H9 (cell line): ENCODE results near the gene NHP2. TPM values are rescaled to one million over a fixed set of nuclear protein-coding genes. Genes with fewer than 3 reads are reported as not detected.

Source experiments
- DNase-seq: peaks from one replicate; pipeline ENCODE4 v3.0.0-alpha.2; 2017
- H2AFZ ChIP-seq: one replicate; pipeline ENCODE4 v1.6.1; 2013; ENCODE audit warnings: mild to moderate bottlenecking, low read length, control low read depth, moderate library complexity
- H2AK5ac ChIP-seq: 2 replicates; pipeline ENCODE4 v1.6.1; 2013; ENCODE audit warnings: low read length, control low read depth, mixed read lengths; ENCODE audit not compliant: insufficient read length
- H2BK120ac ChIP-seq: one replicate; pipeline ENCODE4 v1.6.1; 2013; ENCODE audit warnings: low read depth, mild to moderate bottlenecking, low read length, control low read depth, inconsistent platforms; ENCODE audit not compliant: poor library complexity, severe bottlenecking
- H2BK12ac ChIP-seq: 2 replicates; pipeline ENCODE4 v1.6.1; 2013; ENCODE audit warnings: low read length, control low read depth, mixed read lengths, low read depth; ENCODE audit not compliant: insufficient read length
- H2BK15ac ChIP-seq: 2 replicates; pipeline ENCODE4 v1.6.1; 2013; ENCODE audit warnings: low read depth, low read length, control low read depth
- H2BK20ac ChIP-seq: one replicate; pipeline ENCODE4 v1.6.1; 2013; ENCODE audit warnings: low read depth, mild to moderate bottlenecking, low read length, control low read depth, inconsistent platforms; ENCODE audit not compliant: poor library complexity, severe bottlenecking
- H2BK5ac ChIP-seq: 2 replicates; pipeline ENCODE4 v1.6.1; 2013; ENCODE audit warnings: low read length, control low read depth, mixed read lengths; ENCODE audit not compliant: insufficient read length
- H3K14ac ChIP-seq: 2 replicates; pipeline ENCODE4 v1.6.1; 2013; ENCODE audit warnings: low read length, control low read depth; ENCODE audit not compliant: insufficient read depth
- H3K18ac ChIP-seq: 2 replicates; pipeline ENCODE4 v1.6.1; 2013; ENCODE audit warnings: low read depth, mild to moderate bottlenecking, mixed read lengths, low read length, control low read depth; ENCODE audit not compliant: insufficient read length
- H3K23ac ChIP-seq: 2 replicates; pipeline ENCODE4 v1.6.1; 2013; ENCODE audit warnings: low read length, control low read depth, mixed read lengths, low read depth; ENCODE audit not compliant: insufficient read length
- H3K23me2 ChIP-seq: 2 replicates; pipeline ENCODE4 v1.6.1; 2013; ENCODE audit warnings: low read depth, mild to moderate bottlenecking, mixed read lengths, low read length, control low read depth; ENCODE audit not compliant: insufficient read length, poor library complexity, severe bottlenecking
- H3K27ac ChIP-seq: 2 replicates; pipeline ENCODE4 v1.5.1; 2013; ENCODE audit warnings: low read length, control low read depth, mixed read lengths, low read depth; ENCODE audit not compliant: insufficient read length
- H3K27me3 ChIP-seq: 2 replicates; pipeline ENCODE4 v1.6.1; 2013; ENCODE audit warnings: low read length, control low read depth, inconsistent platforms; ENCODE audit not compliant: insufficient read depth
- H3K4ac ChIP-seq: 2 replicates; pipeline ENCODE4 v1.6.1; 2013; ENCODE audit warnings: low read depth, mild to moderate bottlenecking, control low read depth, inconsistent platforms, low read length, moderate library complexity
- H3K4me1 ChIP-seq: 2 replicates; pipeline ENCODE4 v1.6.1; 2013; ENCODE audit warnings: low read length, control low read depth, inconsistent platforms; ENCODE audit not compliant: insufficient read depth
- H3K4me2 ChIP-seq: 2 replicates; pipeline ENCODE4 v1.6.1; 2013; ENCODE audit warnings: low read length, control low read depth, mixed read lengths; ENCODE audit not compliant: insufficient read length, insufficient read depth
- H3K56ac ChIP-seq: 2 replicates; pipeline ENCODE4 v1.6.1; 2013; ENCODE audit warnings: low read depth, mild to moderate bottlenecking, mixed read lengths, low read length, control low read depth; ENCODE audit not compliant: insufficient read length
- H3K79me1 ChIP-seq: 2 replicates; pipeline ENCODE4 v1.6.1; 2013; ENCODE audit warnings: low read depth, mild to moderate bottlenecking, moderate library complexity, low read length, control low read depth, inconsistent platforms; ENCODE audit not compliant: insufficient read depth, poor library complexity, severe bottlenecking
- H3K79me2 ChIP-seq: 2 replicates; pipeline ENCODE4 v1.6.1; 2013; ENCODE audit warnings: low read length, control low read depth, inconsistent platforms; ENCODE audit not compliant: insufficient read depth
- H3K9ac ChIP-seq: 2 replicates; pipeline ENCODE4 v1.6.1; 2013; ENCODE audit warnings: low read length, control low read depth, mixed read lengths; ENCODE audit not compliant: insufficient read length; ENCODE audit errors: extremely low read depth
- H3K9me3 ChIP-seq: one replicate; pipeline ENCODE4 v1.6.1; 2013; ENCODE audit warnings: low read depth, low read length, inconsistent platforms; ENCODE audit not compliant: control insufficient read depth
- H3T11ph ChIP-seq: one replicate; pipeline ENCODE4 v1.6.1; 2013; ENCODE audit warnings: mild to moderate bottlenecking, low read length, control low read depth, inconsistent platforms
- H4K20me1 ChIP-seq: one replicate; pipeline ENCODE4 v1.6.1; 2013; ENCODE audit not compliant: control insufficient read depth, insufficient read length, insufficient read depth
- H4K5ac ChIP-seq: 2 replicates; pipeline ENCODE4 v1.6.1; 2013; ENCODE audit warnings: low read depth, mild to moderate bottlenecking, mixed read lengths, low read length, control low read depth; ENCODE audit not compliant: insufficient read length
- H4K8ac ChIP-seq: replicated peaks from 2 replicates; pipeline ENCODE4 v1.6.1; 2013; ENCODE audit warnings: low read length, control low read depth, mixed read lengths, low read depth; ENCODE audit not compliant: insufficient read length
- H4K91ac ChIP-seq: 2 replicates; pipeline ENCODE4 v1.6.1; 2013; ENCODE audit warnings: low read depth, mild to moderate bottlenecking, moderate library complexity, mixed read lengths, low read length, control low read depth; ENCODE audit not compliant: insufficient read length
- H3K27ac Mint-ChIP-seq, 3 experiments: 2 replicates in 2 of 3; 3 replicates in 1 of 3; pipeline ENCODE4 v1.8.0; 2020 to 2021; ENCODE audit warnings: mixed read lengths in 3 of 3, mild to moderate bottlenecking in 1 of 3, moderate library complexity in 1 of 3
- H3K27me3 Mint-ChIP-seq: 2 replicates; pipeline ENCODE4 v1.8.0; 2021; ENCODE audit warnings: low read depth, mild to moderate bottlenecking, moderate library complexity, mixed read lengths
- H3K36me3 Mint-ChIP-seq, 3 experiments: 2 replicates in 2 of 3; 3 replicates in 1 of 3; pipeline ENCODE4 v1.8.0; 2020 to 2021; ENCODE audit warnings: low read depth in 3 of 3, mixed read lengths in 3 of 3; ENCODE audit not compliant: insufficient read depth in 1 of 3
- H3K4me1 Mint-ChIP-seq, 2 experiments: 2 replicates each; pipeline ENCODE4 v1.8.0; 2020; ENCODE audit warnings: mixed read lengths in 2 of 2
- H3K4me3 Mint-ChIP-seq, 2 experiments: 2 replicates in 1 of 2; 3 replicates in 1 of 2; pipeline ENCODE4 v1.8.0; 2020 to 2021; ENCODE audit warnings: mild to moderate bottlenecking in 2 of 2, mixed read lengths in 2 of 2, moderate library complexity in 1 of 2
- H3K9me3 Mint-ChIP-seq, 2 experiments: 2 replicates in 1 of 2; 3 replicates in 1 of 2; pipeline ENCODE4 v1.8.0; 2020; ENCODE audit warnings: mild to moderate bottlenecking in 2 of 2, mixed read lengths in 2 of 2, moderate library complexity in 1 of 2
- CTCF ChIP-seq: fragments of 200-600 bp; sonication (generic); conservative IDR thresholded peaks from 3 replicates; pipeline ENCODE4 v1.8.0; 2021; ENCODE audit warnings: antibody characterized with exemption, mild to moderate bottlenecking
- WGBS: extraction: QIAGEN DNeasy Blood & Tissue Kit; methylation state at CpG from one replicate; pipeline ENCODE4 v1.1.7; 2013; ENCODE audit warnings: missing lambda C conversion rate, low lambda C conversion rate, mixed read lengths; ENCODE audit not compliant: insufficient read length; ENCODE audit errors: extremely low coverage; 5-methylcytosine and 5-hydroxymethylcytosine counted together
- total RNA-seq: library from RNA; stranded (reverse); gene quantifications from 2 replicates; pipeline ENCODE4 v1.2.1, GENCODE V29; 2021

Gene NHP2
- total RNA-seq, 1 experiment from 2014 or later = 232 TPM

DNA sequence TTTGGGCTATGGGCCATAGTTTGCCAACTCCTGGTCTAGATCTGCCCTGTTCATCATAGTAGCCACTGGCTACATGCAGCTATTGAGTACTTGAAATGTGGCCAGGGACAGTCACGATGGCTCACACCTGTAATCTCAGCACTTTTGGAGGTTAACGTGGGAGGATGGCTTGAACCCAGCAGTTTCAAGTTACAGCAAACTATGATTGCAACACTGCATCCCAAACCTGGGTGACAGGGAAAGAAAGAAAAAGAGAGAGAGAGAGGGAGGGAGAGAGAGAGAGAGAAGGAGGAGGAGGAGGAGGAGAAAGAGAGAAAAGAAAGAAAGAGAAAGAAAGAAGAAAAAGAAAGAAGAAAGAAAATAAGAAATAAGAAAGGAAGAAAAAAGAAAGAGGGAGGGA lies 38.6 kb upstream of the NHP2 start:
- Histone ChIP-seq H2BK12ac (no peak overlapping the region), H3K4me2 (no peak overlapping the region), H3K79me2 (no peaks in the 10 kb centered on the region), H4K8ac (no peak overlapping the region), H3K27ac (no peak overlapping the region), H3K18ac (no peak overlapping the region), H4K91ac (no peak overlapping the region), H3K9me3 (no peaks in the 10 kb centered on the region), H2BK15ac (no peak overlapping the region), H3K14ac (no peak overlapping the region), H3K56ac (no peak overlapping the region), H2BK5ac (no peak overlapping the region), H2AFZ (no peak overlapping the region), H3K4ac (no peak overlapping the region), H3K23ac (no peak overlapping the region), H2AK5ac (no peak overlapping the region), H2BK20ac (no peak overlapping the region), H3K23me2 (no peaks in the 10 kb centered on the region), H4K5ac (no peak overlapping the region), H3T11ph (no peak overlapping the region), H3K79me1 (no peaks in the 10 kb centered on the region), H3K4me1 (no peaks in the 10 kb centered on the region), H3K9ac (no peak overlapping the region), H4K20me1 (no peaks in the 10 kb centered on the region), H2BK120ac (no peak overlapping the region), H3K27me3 (no peaks in the 10 kb centered on the region)
- DNase-seq = no peak
- Mint-ChIP-seq H3K4me3 (no peak overlapping the region), H3K27ac (no peak overlapping the region), H3K9me3 (peaks cover 21 to 24% of the 10 kb centered on the region in 2 experiments), H3K36me3 (peaks cover 6 to 20% (median 7%) of the 10 kb centered on the region in 3 experiments), H3K4me1 (peaks cover 21 to 23% of the 10 kb centered on the region in 2 experiments), H3K27me3 (peaks cover 11% of the 10 kb centered on the region)
- WGBS = no CpG with 5 or more reads among the region's 2 CpGs
- TF ChIP-seq CTCF = no peak
